Lower lobe of right lung (tissue), 2 donors: ENCODE results near the gene DDX43. TPM values are rescaled to one million over a fixed set of nuclear protein-coding genes. Genes with fewer than 3 reads are reported as not detected.

Experiments
- ATAC-seq, 2 donors: fragments of 200-7000 bp; cut with Tn5 transposase; one replicate each; pipeline ENCODE4 v1.9.1; 2020 to 2022; ENCODE audit warnings: mild to moderate bottlenecking in 2 of 2, moderate library complexity in 2 of 2
- DNase-seq: peaks from one replicate; pipeline ENCODE4 v3.0.0-alpha.2; 2020
- H3K27ac ChIP-seq: fragments of 200-600 bp; one replicate; pipeline ENCODE4 v1.8.0; 2022
- H3K27me3 ChIP-seq: fragments of 200-600 bp; one replicate; pipeline ENCODE4 v1.8.0; 2022; ENCODE audit warnings: low read depth
- H3K36me3 ChIP-seq: fragments of 200-600 bp; one replicate; pipeline ENCODE4 v1.8.0; 2022; ENCODE audit warnings: mild to moderate bottlenecking
- H3K4me1 ChIP-seq: fragments of 200-600 bp; one replicate; pipeline ENCODE4 v1.8.0; 2022
- H3K4me3 ChIP-seq: fragments of 200-600 bp; one replicate; pipeline ENCODE4 v1.8.0; 2022; ENCODE audit warnings: mild to moderate bottlenecking
- H3K9me3 ChIP-seq: fragments of 200-600 bp; one replicate; pipeline ENCODE4 v1.8.0; 2022
- CTCF ChIP-seq: fragments of 200-600 bp; IDR thresholded peaks from one replicate; pipeline ENCODE4 v1.8.0; 2022; ENCODE audit warnings: antibody characterized with exemption, mild to moderate bottlenecking
- intact Hi-C: fragments of 100-400 bp; cut with DNase I; formaldehyde crosslinking; loops from one replicate; pipeline ENCODE4 v1.11.0; 2022
- total RNA-seq: library from RNA; stranded (reverse); fragmentation: NEBNext Ultra II Directional; extraction: Animal tissue kit (Norgen Biotek cat#: 25700); gene quantifications from one replicate; pipeline ENCODE4 v1.2.1, GENCODE V29; 2021
- donor health status: DM: no; HTN: yes; CAD: no; lungs with severe emphysema.

Gene DDX43
- total RNA-seq, 1 donor from 2014 or later = 1.9 TPM

GRCh38 chr6:73368675-73369074, 26.0 kb upstream of the DDX43 start:
- intact Hi-C loops = no loop called here
- no peaks in the 10 kb centered on the region for H3K36me3 ChIP-seq
- no peak overlapping the region for H3K4me3 ChIP-seq
- H3K27ac ChIP-seq = no peak overlapping the region
- TF ChIP-seq CTCF = no peak
- DNase-seq (no peak), ATAC-seq (no peak)
- peaks cover 8% of the 10 kb centered on the region for H3K9me3 ChIP-seq
- H3K4me1 ChIP-seq = no peaks in the 10 kb centered on the region
- H3K27me3 ChIP-seq = no peaks in the 10 kb centered on the region

GRCh38 chr6:73369157-73369556, 25.5 kb upstream of the DDX43 start:
- Histone ChIP-seq H3K4me3 (no peak overlapping the region), H3K27me3 (no peaks in the 10 kb centered on the region), H3K9me3 (peaks cover 8% of the 10 kb centered on the region), H3K36me3 (no peaks in the 10 kb centered on the region), H3K27ac (no peak overlapping the region), H3K4me1 (no peaks in the 10 kb centered on the region)
- intact Hi-C loops = no loop called here
- DNase-seq (no peak), ATAC-seq (no peak)
- TF ChIP-seq CTCF = no peak

DNA sequence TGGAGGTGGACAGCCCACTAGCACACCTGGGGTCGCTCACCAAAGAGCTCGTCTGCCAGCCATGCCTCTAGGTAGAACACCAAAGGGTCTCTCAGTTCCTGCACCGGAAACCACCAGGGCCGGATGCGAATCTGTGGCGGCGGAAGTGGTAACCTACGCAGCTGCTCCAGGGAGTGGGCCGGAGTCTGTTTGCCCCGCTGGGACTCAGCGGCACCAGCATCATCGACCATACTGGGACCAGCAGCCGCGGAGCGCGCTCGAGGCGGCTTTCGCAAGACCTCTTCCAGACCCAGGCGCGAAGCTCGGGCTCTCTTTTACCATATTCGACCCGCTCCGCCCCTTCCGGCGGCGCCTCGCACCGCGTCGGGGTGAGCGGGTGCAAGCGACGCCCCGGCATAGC, 25.1 kb upstream of the DDX43 start, which contains the start of gene OOEP:
OOEP (minus strand) TSS at position 335 of the 400 bp plus-strand sequence; CDS start at position 230, 105 bp downstream.
- H3K36me3 ChIP-seq = no peaks in the 10 kb centered on the region
- no peaks in the 10 kb centered on the region for H3K27me3 ChIP-seq
- H3K4me3 ChIP-seq = no peak within 1 kb of the TSS
- no peaks in the 10 kb centered on the region for H3K4me1 ChIP-seq
- TF ChIP-seq CTCF = no peak
- DNase-seq (no peak), ATAC-seq (no peak)
- H3K9me3 ChIP-seq = peaks cover 8% of the 10 kb centered on the region
- intact Hi-C loops = no loop called here
- H3K27ac ChIP-seq = no peak within 1 kb of the TSS

DNA sequence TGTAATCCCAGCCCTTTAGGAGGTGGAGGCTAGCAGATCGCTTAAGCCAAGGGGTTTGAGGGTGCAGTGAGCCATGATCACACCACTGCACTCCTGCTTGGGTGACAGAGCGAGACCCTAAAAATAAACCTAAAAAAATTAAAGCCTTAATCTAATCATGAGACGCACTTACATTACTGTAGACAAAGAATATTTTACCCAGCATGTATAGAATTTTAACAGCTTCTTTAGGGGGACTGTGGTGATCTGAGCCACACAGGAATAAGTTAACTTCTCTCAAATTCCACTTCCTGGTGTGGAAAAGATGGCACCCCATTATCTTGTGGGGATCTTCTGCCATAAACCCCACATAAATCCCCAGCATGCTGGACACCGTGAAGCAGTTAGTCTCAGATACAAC, 22.6 kb upstream of the DDX43 start:
- Histone ChIP-seq H3K4me3 (no peak overlapping the region), H3K27ac (no peak overlapping the region), H3K27me3 (no peaks in the 10 kb centered on the region), H3K9me3 (peaks cover 8% of the 10 kb centered on the region), H3K4me1 (no peaks in the 10 kb centered on the region), H3K36me3 (no peaks in the 10 kb centered on the region)
- no peak for TF ChIP-seq CTCF
- no peak for DNase-seq
- intact Hi-C loops = no loop called here
- no peak for ATAC-seq

- ATAC-seq = no peak
- no peaks in the 10 kb centered on the region for H3K36me3 ChIP-seq
- no peaks in the 10 kb centered on the region for H3K4me1 ChIP-seq
- no peaks in the 10 kb centered on the region for H3K27me3 ChIP-seq
- peaks cover 8% of the 10 kb centered on the region for H3K9me3 ChIP-seq
- intact Hi-C loops = no loop called here
- no peak for DNase-seq
- no peak overlapping the region for H3K27ac ChIP-seq
- no peak overlapping the region for H3K4me3 ChIP-seq
- no peak for TF ChIP-seq CTCF
Observed at GRCh38 chr6:73372516-73372915, 22.1 kb upstream of the DDX43 start.

GRCh38 chr6:73375216-73375615, 19.4 kb upstream of the DDX43 start:
- no peak for TF ChIP-seq CTCF
- ATAC-seq = no peak
- Histone ChIP-seq H3K27ac (no peak overlapping the region), H3K36me3 (no peaks in the 10 kb centered on the region), H3K4me3 (no peak overlapping the region), H3K9me3 (peaks cover 8% of the 10 kb centered on the region), H3K4me1 (no peaks in the 10 kb centered on the region), H3K27me3 (no peaks in the 10 kb centered on the region)
- no peak for DNase-seq
- intact Hi-C loops = no loop called here
